ENCODE results near the gene RDH11. TPM values are rescaled to one million over a fixed set of nuclear protein-coding genes. Genes with fewer than 3 reads are reported as not detected.

The RDH11 gene
- polyA plus RNA-seq, 1 donor (not counting 4 experiments of a cell fraction or from before 2014, with no cell fraction given) = 202 TPM

- FAIRE-seq (no peak), DNase-seq (ENCODE audit: low read depth, low spot score) (no peak)
- no peak overlapping the region for H2AFZ ChIP-seq (ENCODE audit: control insufficient read depth, low read length)
- peak overlapping the region; percentile 96 for H3K4me2 ChIP-seq (ENCODE audit: control insufficient read depth, extremely low read depth, insufficient read depth, low read depth, low read length)
- peaks cover 12% of the 10 kb centered on the region for H3K4me1 ChIP-seq (ENCODE audit: control insufficient read depth, extremely low read depth, insufficient read depth, low read length)
- peak overlapping the region; percentile 92 for H3K9ac ChIP-seq (ENCODE audit: control insufficient read depth, extremely low read depth, insufficient read depth, low read length)
- H3K9me1 ChIP-seq (ENCODE audit: control insufficient read depth, extremely low read depth, insufficient read depth, low read length) = no peaks in the 10 kb centered on the region
- H3K27me3 ChIP-seq (ENCODE audit: control insufficient read depth, extremely low read depth, insufficient read depth, low read length) = no peaks in the 10 kb centered on the region
- H3K27ac ChIP-seq (ENCODE audit: control insufficient read depth, insufficient read depth, low read length) = peak overlapping the region; percentile 89
- TF ChIP-seq CTCF (optimal IDR thresholded peaks at IDR 0.05 in 1 of 3, IDR thresholded peaks at IDR 0.05 in 1 of 3, conservative IDR thresholded peaks at IDR 0.05 in 1 of 3; ENCODE audit: extremely low read depth in 1 of 3, insufficient read depth in 2 of 3, low read length in 3 of 3) (no peak), EZH2 (IDR thresholded peaks at IDR 0.05; ENCODE audit: low read length) (no peak)
- H3K36me3 ChIP-seq (ENCODE audit: control insufficient read depth in 2 of 2, extremely low read depth in 1 of 2, insufficient read depth in 2 of 2, low read length in 2 of 2) = peaks cover 9% of the 10 kb centered on the region in 2 experiments
- no peaks in the 10 kb centered on the region for H3K9me3 ChIP-seq (ENCODE audit: control insufficient read depth, low read depth, low read length)
- no peaks in the 10 kb centered on the region for H4K20me1 ChIP-seq (ENCODE audit: control insufficient read depth, extremely low read depth, insufficient read depth, low read length)
- H3K79me2 ChIP-seq (ENCODE audit: control insufficient read depth, insufficient read depth, low read length) = peaks cover 54% of the 10 kb centered on the region
- H3K4me3 ChIP-seq (ENCODE audit: control insufficient read depth in 2 of 3, extremely low read depth in 1 of 3, insufficient read depth in 2 of 3, low read depth in 1 of 3, low read length in 3 of 3) = peak overlapping the region; percentile 63 to 92 (median 89)
- dilution Hi-C loops (cut with MboI; ENCODE audit: extremely low pct_ligation_motif_present, low sequenced_read_pairs) = no loop called here
Observed at GRCh38 chr14:67673451-67673850, 22.1 kb downstream of the RDH11 start.

GRCh38 chr14:67668559-67668958 is 27.0 kb downstream of the RDH11 start:
- peaks cover 25% of the 10 kb centered on the region for H3K4me1 ChIP-seq (ENCODE audit: control insufficient read depth, extremely low read depth, insufficient read depth, low read length)

More at GRCh38 chr14:67668559-67668958, 27.0 kb downstream of the RDH11 start:
- Histone ChIP-seq H2AFZ (ENCODE audit: control insufficient read depth, low read length) (no peak overlapping the region), H3K9me1 (ENCODE audit: control insufficient read depth, extremely low read depth, insufficient read depth, low read length) (no peaks in the 10 kb centered on the region), H3K4me2 (ENCODE audit: control insufficient read depth, extremely low read depth, insufficient read depth, low read depth, low read length) (no peak overlapping the region), H3K27me3 (ENCODE audit: control insufficient read depth, extremely low read depth, insufficient read depth, low read length) (no peaks in the 10 kb centered on the region), H3K4me3 (ENCODE audit: control insufficient read depth in 2 of 3, extremely low read depth in 1 of 3, insufficient read depth in 2 of 3, low read depth in 1 of 3, low read length in 3 of 3) (no peak overlapping the region), H3K36me3 (ENCODE audit: control insufficient read depth in 2 of 2, extremely low read depth in 1 of 2, insufficient read depth in 2 of 2, low read length in 2 of 2) (no peaks in the 10 kb centered on the region), H4K20me1 (ENCODE audit: control insufficient read depth, extremely low read depth, insufficient read depth, low read length) (peaks cover 7% of the 10 kb centered on the region), H3K9ac (ENCODE audit: control insufficient read depth, extremely low read depth, insufficient read depth, low read length) (no peak overlapping the region), H3K27ac (ENCODE audit: control insufficient read depth, insufficient read depth, low read length) (no peak overlapping the region), H3K79me2 (ENCODE audit: control insufficient read depth, insufficient read depth, low read length) (peaks cover 66% of the 10 kb centered on the region), H3K9me3 (ENCODE audit: control insufficient read depth, low read depth, low read length) (no peaks in the 10 kb centered on the region)
- TF ChIP-seq EZH2 (IDR thresholded peaks at IDR 0.05; ENCODE audit: low read length) (no peak), CTCF (optimal IDR thresholded peaks at IDR 0.05 in 1 of 3, IDR thresholded peaks at IDR 0.05 in 1 of 3, conservative IDR thresholded peaks at IDR 0.05 in 1 of 3; ENCODE audit: extremely low read depth in 1 of 3, insufficient read depth in 2 of 3, low read length in 3 of 3) (no peak)
- FAIRE-seq (no peak), DNase-seq (ENCODE audit: low read depth, low spot score) (no peak)
- dilution Hi-C loops (cut with MboI; ENCODE audit: extremely low pct_ligation_motif_present, low sequenced_read_pairs) = no loop called here
